ENCODE measurements around the gene RAB3C. TPM values are rescaled to one million over a fixed set of nuclear protein-coding genes. Genes with fewer than 3 reads are reported as not detected.
"Not testable (repeated sequence)": the region's sequence is repeated elsewhere in the genome, so short reads cannot be mapped to it uniquely, and the experiment has no call there.

The RAB3C gene
- total and polyA plus RNA-seq, 2 donors (not counting 1 experiment from before 2014, with no cell fraction given) = not detected

DNA sequence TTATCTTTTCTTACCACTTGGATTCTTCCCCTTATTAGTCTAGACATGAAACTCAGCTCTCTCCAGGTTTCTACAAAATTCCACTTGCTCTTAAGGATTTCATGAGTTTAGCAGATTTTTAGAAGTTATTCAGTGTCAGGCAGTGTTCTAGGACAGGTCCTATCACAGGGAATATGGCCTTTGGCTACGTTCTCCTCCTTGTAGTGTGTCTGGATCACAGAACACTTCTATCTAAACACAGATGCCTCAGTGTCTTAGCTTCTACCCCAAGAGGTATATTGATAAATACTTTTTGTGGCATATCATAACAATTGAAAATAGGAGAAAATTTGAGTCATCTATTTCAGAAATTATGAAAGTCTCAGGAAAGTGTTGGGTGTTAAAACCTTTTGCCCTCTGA, 15.6 kb downstream of the RAB3C start:
- no peak overlapping the region for H3K27ac ChIP-seq (ENCODE audit: insufficient read depth, low read length)
- H3K4me3 ChIP-seq (replicated peaks in 1 of 4; ENCODE audit: control extremely low read depth in 1 of 4, insufficient read depth in 1 of 4, low read depth in 3 of 4, low read length in 4 of 4) = no peak overlapping the region
- H3K9ac ChIP-seq (ENCODE audit: insufficient read depth, low read length) = no peak overlapping the region
- DNase-seq (ENCODE audit: low read depth in 2 of 2) = no peak
- no peaks in the 10 kb centered on the region for H3K4me1 ChIP-seq (ENCODE audit: control insufficient read depth, extremely low read depth, insufficient read depth, low read length)
- no peaks in the 10 kb centered on the region for H3K27me3 ChIP-seq (ENCODE audit: control insufficient read depth, insufficient read depth, low read length)
- H3K79me2 ChIP-seq (ENCODE audit: control insufficient read depth, insufficient read depth, low read length) = no peaks in the 10 kb centered on the region
- H2AFZ ChIP-seq (ENCODE audit: low read length) = no peak overlapping the region
- no peaks in the 10 kb centered on the region for H4K20me1 ChIP-seq (ENCODE audit: control insufficient read depth, extremely low read depth, insufficient read depth, low read length)
- no peak overlapping the region for H3K4me2 ChIP-seq (ENCODE audit: extremely low read depth, insufficient read depth, low read length)
- no peaks in the 10 kb centered on the region for H3K9me3 ChIP-seq (ENCODE audit: control insufficient read depth, insufficient read depth, low read depth, low read length)
- H3K36me3 ChIP-seq (ENCODE audit: control insufficient read depth, insufficient read depth, low read length) = no peaks in the 10 kb centered on the region
- TF ChIP-seq, protein P1, sequence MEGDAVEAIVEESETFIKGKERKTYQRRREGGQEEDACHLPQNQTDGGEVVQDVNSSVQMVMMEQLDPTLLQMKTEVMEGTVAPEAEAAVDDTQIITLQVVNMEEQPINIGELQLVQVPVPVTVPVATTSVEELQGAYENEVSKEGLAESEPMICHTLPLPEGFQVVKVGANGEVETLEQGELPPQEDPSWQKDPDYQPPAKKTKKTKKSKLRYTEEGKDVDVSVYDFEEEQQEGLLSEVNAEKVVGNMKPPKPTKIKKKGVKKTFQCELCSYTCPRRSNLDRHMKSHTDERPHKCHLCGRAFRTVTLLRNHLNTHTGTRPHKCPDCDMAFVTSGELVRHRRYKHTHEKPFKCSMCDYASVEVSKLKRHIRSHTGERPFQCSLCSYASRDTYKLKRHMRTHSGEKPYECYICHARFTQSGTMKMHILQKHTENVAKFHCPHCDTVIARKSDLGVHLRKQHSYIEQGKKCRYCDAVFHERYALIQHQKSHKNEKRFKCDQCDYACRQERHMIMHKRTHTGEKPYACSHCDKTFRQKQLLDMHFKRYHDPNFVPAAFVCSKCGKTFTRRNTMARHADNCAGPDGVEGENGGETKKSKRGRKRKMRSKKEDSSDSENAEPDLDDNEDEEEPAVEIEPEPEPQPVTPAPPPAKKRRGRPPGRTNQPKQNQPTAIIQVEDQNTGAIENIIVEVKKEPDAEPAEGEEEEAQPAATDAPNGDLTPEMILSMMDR (conservative IDR thresholded peaks at IDR 0.05 in 1 of 2, IDR thresholded peaks at IDR 0.05 in 1 of 2; ENCODE audit: low read depth in 1 of 2, low read length in 2 of 2) = no peak
- TF ChIP-seq EZH2 (IDR thresholded peaks at IDR 0.05; ENCODE audit: low read length, missing control alignments) = no peak

DNA sequence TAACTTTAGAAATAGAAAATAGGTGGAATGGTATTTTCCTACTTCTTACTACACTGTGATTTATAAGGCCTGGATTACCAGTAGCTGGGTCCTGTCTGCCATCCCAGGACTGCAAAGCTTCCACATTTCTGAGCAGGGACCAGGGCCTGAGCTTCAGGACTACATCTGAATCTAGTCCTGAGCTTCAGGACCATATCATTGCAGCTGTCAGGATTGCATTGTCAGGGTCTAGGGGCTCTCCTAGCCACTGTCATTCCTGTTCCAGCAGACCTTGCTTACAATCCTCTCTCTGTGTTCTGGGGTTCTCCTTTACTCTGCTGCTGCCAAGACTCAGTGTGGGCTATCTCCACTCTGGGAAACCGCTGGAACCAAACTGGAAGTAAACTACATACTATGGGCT, 16.3 kb downstream of the RAB3C start:
- no peak for DNase-seq (ENCODE audit: low read depth in 2 of 2)
- H3K36me3 ChIP-seq (ENCODE audit: control insufficient read depth, insufficient read depth, low read length) = no peaks in the 10 kb centered on the region
- no peak overlapping the region for H2AFZ ChIP-seq (ENCODE audit: low read length)
- H4K20me1 ChIP-seq (ENCODE audit: control insufficient read depth, extremely low read depth, insufficient read depth, low read length) = no peaks in the 10 kb centered on the region
- H3K9ac ChIP-seq (ENCODE audit: insufficient read depth, low read length) = no peak overlapping the region
- no peaks in the 10 kb centered on the region for H3K27me3 ChIP-seq (ENCODE audit: control insufficient read depth, insufficient read depth, low read length)
- no peak overlapping the region for H3K4me3 ChIP-seq (replicated peaks in 1 of 4; ENCODE audit: control extremely low read depth in 1 of 4, insufficient read depth in 1 of 4, low read depth in 3 of 4, low read length in 4 of 4)
- no peak for TF ChIP-seq EZH2 (IDR thresholded peaks at IDR 0.05; ENCODE audit: low read length, missing control alignments)
- TF ChIP-seq, protein P1 (conservative IDR thresholded peaks at IDR 0.05 in 1 of 2, IDR thresholded peaks at IDR 0.05 in 1 of 2; ENCODE audit: low read depth in 1 of 2, low read length in 2 of 2) = no peak
- no peak overlapping the region for H3K27ac ChIP-seq (ENCODE audit: insufficient read depth, low read length)
- no peaks in the 10 kb centered on the region for H3K9me3 ChIP-seq (ENCODE audit: control insufficient read depth, insufficient read depth, low read depth, low read length)
- no peak overlapping the region for H3K4me2 ChIP-seq (ENCODE audit: extremely low read depth, insufficient read depth, low read length)
- H3K79me2 ChIP-seq (ENCODE audit: control insufficient read depth, insufficient read depth, low read length) = no peaks in the 10 kb centered on the region
- H3K4me1 ChIP-seq (ENCODE audit: control insufficient read depth, extremely low read depth, insufficient read depth, low read length) = no peaks in the 10 kb centered on the region

DNA sequence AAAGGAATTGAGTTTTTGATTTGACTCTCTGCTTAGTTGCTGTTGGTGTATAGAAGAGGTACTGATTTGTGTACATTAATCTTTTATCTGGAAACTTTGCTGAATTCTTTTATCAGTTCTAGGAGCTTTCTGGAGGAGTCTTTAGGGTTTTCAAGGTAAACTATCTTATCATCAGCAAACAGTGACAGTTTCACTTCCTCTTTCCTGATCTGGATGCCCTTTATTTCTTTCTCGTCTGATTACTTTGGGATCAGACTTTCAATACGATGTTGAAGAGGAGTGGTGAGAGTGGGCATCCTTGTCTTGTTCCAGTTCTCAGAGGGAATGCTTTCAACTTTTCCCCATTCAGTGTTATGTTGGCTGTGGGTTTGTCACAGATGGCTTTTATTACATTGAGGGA, 17.7 kb downstream of the RAB3C start:
- not testable (repeated sequence) for H2AFZ ChIP-seq (ENCODE audit: low read length); H3K79me2 ChIP-seq (ENCODE audit: control insufficient read depth, insufficient read depth, low read length); H4K20me1 ChIP-seq (ENCODE audit: control insufficient read depth, extremely low read depth, insufficient read depth, low read length); DNase-seq (ENCODE audit: low read depth in 2 of 2); H3K27ac ChIP-seq (ENCODE audit: insufficient read depth, low read length); H3K27me3 ChIP-seq (ENCODE audit: control insufficient read depth, insufficient read depth, low read length); H3K36me3 ChIP-seq (ENCODE audit: control insufficient read depth, insufficient read depth, low read length); H3K4me1 ChIP-seq (ENCODE audit: control insufficient read depth, extremely low read depth, insufficient read depth, low read length); H3K4me3 ChIP-seq (replicated peaks in 1 of 4; ENCODE audit: control extremely low read depth in 1 of 4, insufficient read depth in 1 of 4, low read depth in 3 of 4, low read length in 4 of 4); H3K9ac ChIP-seq (ENCODE audit: insufficient read depth, low read length); H3K9me3 ChIP-seq (ENCODE audit: control insufficient read depth, insufficient read depth, low read depth, low read length); H3K4me2 ChIP-seq (ENCODE audit: extremely low read depth, insufficient read depth, low read length)

DNA sequence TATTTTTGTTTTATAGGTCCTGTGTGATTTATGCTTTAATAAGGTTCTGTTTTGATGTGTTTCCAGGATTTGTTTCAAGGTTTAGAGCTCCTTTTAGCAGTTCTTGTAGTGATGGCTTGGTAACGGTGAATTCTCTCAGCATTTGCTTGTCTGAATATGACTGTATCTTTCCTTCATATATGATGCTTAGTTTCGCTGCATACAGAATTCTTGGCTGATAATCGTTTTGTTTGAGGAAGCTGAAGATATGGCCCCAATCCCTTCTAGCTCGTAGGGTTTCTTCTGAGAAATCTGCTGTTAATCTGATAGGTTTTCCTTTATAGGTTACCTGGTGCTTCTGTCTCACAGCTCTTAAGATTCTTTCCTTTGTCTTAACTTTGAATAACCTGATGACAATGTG, 20.0 kb downstream of the RAB3C start:
- H3K9ac ChIP-seq (ENCODE audit: insufficient read depth, low read length); H3K9me3 ChIP-seq (ENCODE audit: control insufficient read depth, insufficient read depth, low read depth, low read length); H4K20me1 ChIP-seq (ENCODE audit: control insufficient read depth, extremely low read depth, insufficient read depth, low read length); DNase-seq (ENCODE audit: low read depth in 2 of 2); H3K27me3 ChIP-seq (ENCODE audit: control insufficient read depth, insufficient read depth, low read length); H2AFZ ChIP-seq (ENCODE audit: low read length); H3K4me1 ChIP-seq (ENCODE audit: control insufficient read depth, extremely low read depth, insufficient read depth, low read length); H3K4me3 ChIP-seq (replicated peaks in 1 of 4; ENCODE audit: control extremely low read depth in 1 of 4, insufficient read depth in 1 of 4, low read depth in 3 of 4, low read length in 4 of 4); H3K79me2 ChIP-seq (ENCODE audit: control insufficient read depth, insufficient read depth, low read length); H3K4me2 ChIP-seq (ENCODE audit: extremely low read depth, insufficient read depth, low read length); H3K36me3 ChIP-seq (ENCODE audit: control insufficient read depth, insufficient read depth, low read length); H3K27ac ChIP-seq (ENCODE audit: insufficient read depth, low read length): not testable (repeated sequence)
